Keratinocyte (primary cell): Measurements from ENCODE around the gene ZNF724. TPM values are rescaled to one million over a fixed set of nuclear protein-coding genes. Genes with fewer than 3 reads are reported as not detected.

Experiments
- DNase-seq: peaks from one replicate; pipeline ENCODE4 v3.0.0-alpha.2; 2011; ENCODE audit warnings: low read depth, missing footprints, low spot score
- FAIRE-seq: peaks from 2 replicates; lab custom pipeline; 2011; peaks lifted over from hg19 to GRCh38; lab: Jason Lieb, UNC
- H2AFZ ChIP-seq: 2 replicates; pipeline ENCODE4 v1.6.0; 2012; ENCODE audit warnings: low read length, control low read depth, inconsistent platforms; ENCODE audit not compliant: control insufficient read depth
- H3K27ac ChIP-seq: 2 replicates; pipeline ENCODE4 v1.5.1; 2011; ENCODE audit warnings: low read length; ENCODE audit not compliant: control insufficient read depth, insufficient read depth
- H3K27me3 ChIP-seq: 3 replicates; pipeline ENCODE4 v1.6.0; 2011; ENCODE audit warnings: low read length; ENCODE audit not compliant: control insufficient read depth, insufficient read depth; ENCODE audit errors: extremely low read depth
- H3K36me3 ChIP-seq, 2 experiments: 2 replicates in 1 of 2; 3 replicates in 1 of 2; pipeline ENCODE4 v1.5.1; 2011; ENCODE audit warnings: low read length in 2 of 2, mild to moderate bottlenecking in 1 of 2; ENCODE audit not compliant: control insufficient read depth in 2 of 2, insufficient read depth in 2 of 2; ENCODE audit errors: extremely low read depth in 1 of 2
- H3K4me1 ChIP-seq: 3 replicates; pipeline ENCODE4 v1.5.1; 2011; ENCODE audit warnings: low read length; ENCODE audit not compliant: control insufficient read depth, insufficient read depth; ENCODE audit errors: extremely low read depth
- H3K4me2 ChIP-seq: 3 replicates; pipeline ENCODE4 v1.6.0; 2011; ENCODE audit warnings: low read depth, low read length; ENCODE audit not compliant: control insufficient read depth, insufficient read depth; ENCODE audit errors: extremely low read depth
- H3K4me3 ChIP-seq, 3 experiments: fragments of 200-600 bp in 1 of 3; sonication (generic) in 1 of 3; 2 replicates in 2 of 3; 3 replicates in 1 of 3; pipeline ENCODE4 v1.5.1; 2011 to 2016; ENCODE audit warnings: low read length in 3 of 3, mild to moderate bottlenecking in 3 of 3, control low read depth in 2 of 3, inconsistent platforms in 1 of 3, low read depth in 1 of 3, mixed read lengths in 1 of 3, mixed run types in 1 of 3, moderate library complexity in 1 of 3; ENCODE audit not compliant: control insufficient read depth in 2 of 3, insufficient read depth in 2 of 3; ENCODE audit errors: extremely low read depth in 1 of 3
- H3K79me2 ChIP-seq: 2 replicates; pipeline ENCODE4 v1.6.0; 2012; ENCODE audit warnings: low read length; ENCODE audit not compliant: control insufficient read depth, insufficient read depth
- H3K9ac ChIP-seq: 3 replicates; pipeline ENCODE4 v1.6.0; 2011; ENCODE audit warnings: low read length; ENCODE audit not compliant: control insufficient read depth, insufficient read depth; ENCODE audit errors: extremely low read depth
- H3K9me1 ChIP-seq: 3 replicates; pipeline ENCODE4 v1.6.0; 2011; ENCODE audit warnings: low read length; ENCODE audit not compliant: control insufficient read depth, insufficient read depth; ENCODE audit errors: extremely low read depth
- H3K9me3 ChIP-seq: 2 replicates; pipeline ENCODE4 v1.5.1; 2012; ENCODE audit warnings: low read depth, low read length; ENCODE audit not compliant: control insufficient read depth
- H4K20me1 ChIP-seq: 3 replicates; pipeline ENCODE4 v1.6.0; 2011; ENCODE audit warnings: low read length; ENCODE audit not compliant: control insufficient read depth, insufficient read depth; ENCODE audit errors: extremely low read depth
- CTCF ChIP-seq, 3 experiments: IDR thresholded peaks in 1 of 3; conservative IDR thresholded peaks in 1 of 3; optimal IDR thresholded peaks in 1 of 3; 2 replicates in 2 of 3; 3 replicates in 1 of 3; pipeline versions ENCODE3 to v1.5.1; 2011; ENCODE audit warnings: low read length in 3 of 3, mild to moderate bottlenecking in 3 of 3, moderate library complexity in 2 of 3, control low read depth in 1 of 3, inconsistent platforms in 1 of 3; ENCODE audit not compliant: insufficient read depth in 2 of 3; ENCODE audit errors: extremely low read depth in 1 of 3
- EZH2 ChIP-seq: IDR thresholded peaks from one replicate; pipeline ENCODE4 v1.6.1; 2012; ENCODE audit warnings: inconsistent platforms, mild to moderate bottlenecking, low read length, moderate library complexity
- dilution Hi-C: fragments of 300-500 bp; cut with MboI; formaldehyde crosslinking; loops from one replicate; pipeline ENCODE4 v1.7.0; 2020; ENCODE audit warnings: low sequenced_read_pairs; ENCODE audit not compliant: extremely low pct_ligation_motif_present
- polyA plus RNA-seq, 5 experiments: library from polyadenylated mRNA; depleted of rRNA in 3 of 5; stranded (reverse) in 3 of 5; stranded (forward) in 1 of 5; unstranded in 1 of 5; fragments of >200 nt; gene quantifications; 1 replicate in 1 of 5; 2 replicates in 3 of 5; 3 replicates in 1 of 5; pipeline versions ENCODE4 v1.2.1 to v1.2.3, GENCODE V29; 2011 to 2012; ENCODE audit warnings: missing spikeins in 2 of 5, low read depth in 1 of 5, low replicate concordance in 1 of 5

Gene ZNF724
- polyA plus RNA-seq, 1 donor (not counting 4 experiments of a cell fraction or from before 2014, with no cell fraction given), result 2.6 TPM

- H2AFZ ChIP-seq, result peak overlapping the region; percentile 26
- dilution Hi-C loops, result no loop called here
- H3K4me3 ChIP-seq, result no peak overlapping the region
- H3K79me2 ChIP-seq, result no peaks in the 10 kb centered on the region
- H3K9me3 ChIP-seq, result peaks cover 9% of the 10 kb centered on the region
- no peaks in the 10 kb centered on the region for H3K27me3 ChIP-seq
- no peaks in the 10 kb centered on the region for H3K4me1 ChIP-seq
- H3K9me1 ChIP-seq, result no peaks in the 10 kb centered on the region
- H3K27ac ChIP-seq, result no peak overlapping the region
- FAIRE-seq (no peak), DNase-seq (no peak)
- TF ChIP-seq CTCF (optimal IDR thresholded peaks at IDR 0.05 in 1 of 3, IDR thresholded peaks at IDR 0.05 in 1 of 3, conservative IDR thresholded peaks at IDR 0.05 in 1 of 3; ENCODE audit: extremely low read depth in 1 of 3, insufficient read depth in 2 of 3, low read length in 3 of 3) (no peak), EZH2 (no peak)
- no peak overlapping the region for H3K9ac ChIP-seq
- H3K4me2 ChIP-seq, result no peak overlapping the region
- no peaks in the 10 kb centered on the region for H4K20me1 ChIP-seq
- H3K36me3 ChIP-seq, result no peaks in the 10 kb centered on the region
These were observed 37.4 kb upstream of the ZNF724 start for GRCh38 chr19:23287620-23288019.

GRCh38 chr19:23286477-23286876 lies 36.3 kb upstream of the ZNF724 start:
- no peak for FAIRE-seq

More at GRCh38 chr19:23286477-23286876, 36.3 kb upstream of the ZNF724 start:
- peak in 2 of 3 experiments; percentile 19 to 25 for TF ChIP-seq CTCF (optimal IDR thresholded peaks at IDR 0.05 in 1 of 3, IDR thresholded peaks at IDR 0.05 in 1 of 3, conservative IDR thresholded peaks at IDR 0.05 in 1 of 3; ENCODE audit: extremely low read depth in 1 of 3, insufficient read depth in 2 of 3, low read length in 3 of 3)
- no peak for TF ChIP-seq EZH2
- Histone ChIP-seq H2AFZ (no peak overlapping the region), H3K27me3 (no peaks in the 10 kb centered on the region), H3K79me2 (no peaks in the 10 kb centered on the region), H3K4me1 (no peaks in the 10 kb centered on the region), H3K9me3 (peaks cover 9% of the 10 kb centered on the region), H3K9me1 (no peaks in the 10 kb centered on the region), H3K4me3 (no peak overlapping the region), H3K4me2 (no peak overlapping the region), H3K9ac (no peak overlapping the region), H3K36me3 (no peaks in the 10 kb centered on the region), H3K27ac (no peak overlapping the region), H4K20me1 (no peaks in the 10 kb centered on the region)
- DNase-seq, result no peak
- dilution Hi-C loops, result no loop called here
